ENCODE measurements around the gene TMSB10.
"Not testable (repeated sequence)": the region's sequence is repeated elsewhere in the genome, so short reads cannot be mapped to it uniquely, and the experiment has no call there.

The TMSB10 gene

DNA sequence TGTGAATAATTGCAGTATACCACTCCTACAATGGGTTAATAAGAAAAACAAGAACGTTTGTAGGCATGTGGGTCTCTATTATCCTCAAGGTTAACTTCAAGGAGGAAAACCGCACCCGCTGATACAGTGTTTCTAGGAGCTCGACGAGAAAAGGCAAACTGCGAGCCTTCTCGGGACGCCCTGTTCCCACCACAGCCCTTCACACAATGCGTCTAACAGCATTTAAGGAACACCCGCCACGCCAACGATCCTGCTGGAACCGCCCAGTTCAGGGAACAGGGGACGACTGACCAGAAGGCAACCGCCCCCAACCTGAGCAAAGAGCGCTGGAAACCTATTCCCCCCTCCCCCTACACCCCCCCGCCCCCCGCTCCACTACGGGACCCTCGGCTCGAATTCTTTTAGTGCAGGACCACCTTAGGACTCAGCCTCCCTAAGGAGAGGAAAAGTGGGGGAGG, 710 bp upstream of the TMSB10 start:
- peak; percentile 39 to 51 for DNase-seq

DNA sequence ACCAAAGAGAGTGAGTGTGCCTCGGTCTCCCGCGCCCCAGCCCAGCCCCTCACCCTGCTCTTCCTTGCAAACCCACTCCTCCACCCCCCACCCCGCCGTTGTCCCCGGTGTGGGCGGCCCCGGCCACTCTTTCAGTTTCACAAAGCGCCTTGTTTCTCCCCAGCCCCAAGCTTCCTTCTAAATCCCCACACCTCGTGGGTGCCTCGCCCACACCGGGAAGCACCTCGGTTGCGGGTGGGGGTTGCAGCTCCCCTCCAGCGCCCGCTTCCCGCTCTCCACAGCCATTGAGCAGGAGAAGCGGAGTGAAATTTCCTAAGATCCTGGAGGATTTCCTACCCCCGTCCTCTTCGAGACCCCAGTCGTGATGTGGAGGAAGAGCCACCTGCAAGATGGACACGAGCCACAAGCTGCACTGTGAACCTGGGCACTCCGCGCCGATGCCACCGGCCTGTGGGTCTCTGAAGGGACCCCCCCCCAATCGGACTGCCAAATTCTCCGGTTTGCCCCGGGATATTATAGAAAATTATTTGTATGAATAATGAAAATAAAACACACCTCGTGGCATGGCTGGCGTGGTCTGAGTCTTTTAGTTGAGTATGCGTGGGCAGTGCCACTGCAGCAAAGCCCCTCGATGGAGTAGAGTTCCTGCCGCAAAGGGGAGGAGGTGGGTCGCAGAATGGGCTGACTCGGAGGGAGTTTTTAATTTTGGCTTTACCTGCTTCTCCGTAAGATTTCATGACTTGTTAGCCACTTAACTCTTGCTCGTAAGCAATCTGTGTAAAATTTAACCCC, 848 bp downstream of the TMSB10 start:
- peak; percentile 70 to 74 for DNase-seq

DNA sequence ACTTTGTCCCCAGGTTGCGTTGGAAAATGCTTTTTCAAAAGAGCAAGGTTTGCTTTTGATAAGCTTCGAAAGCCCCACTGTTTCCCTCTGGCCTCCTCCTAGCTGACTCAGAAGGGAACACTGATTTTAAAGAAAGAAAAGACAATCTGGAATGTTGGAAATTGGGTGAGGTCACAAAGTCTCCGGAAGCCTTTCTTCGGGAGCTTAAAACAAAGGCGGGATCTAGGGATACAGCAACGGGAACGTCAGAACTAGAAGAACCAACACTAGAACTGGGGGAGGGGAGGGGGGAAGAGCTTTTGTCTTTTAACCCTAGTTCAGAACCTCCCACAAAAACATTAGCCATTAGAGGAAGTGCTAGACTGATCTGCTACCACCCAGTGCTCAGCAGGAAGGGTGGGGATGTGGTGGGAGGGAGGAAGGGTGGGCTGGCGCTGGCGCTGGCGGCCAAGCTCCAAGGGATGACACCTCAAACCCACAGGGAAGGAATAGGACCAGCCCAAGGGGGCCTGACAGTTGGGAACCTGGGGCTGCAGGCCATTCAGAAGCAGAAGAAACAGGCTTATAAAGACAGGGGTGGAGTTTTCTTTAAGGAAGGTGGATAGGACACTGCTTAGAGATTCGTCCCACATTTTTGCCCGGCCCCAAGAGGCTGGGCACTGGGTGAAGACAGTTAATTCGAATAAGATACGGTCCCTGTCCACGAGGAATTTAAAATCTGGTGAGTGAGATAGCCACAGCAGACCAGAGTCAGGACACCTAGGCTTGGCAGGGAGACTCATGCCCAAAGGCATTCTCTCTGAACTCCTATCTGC, 1.7 kb downstream of the TMSB10 start:
- peak; percentile 46 to 49 for DNase-seq

DNA sequence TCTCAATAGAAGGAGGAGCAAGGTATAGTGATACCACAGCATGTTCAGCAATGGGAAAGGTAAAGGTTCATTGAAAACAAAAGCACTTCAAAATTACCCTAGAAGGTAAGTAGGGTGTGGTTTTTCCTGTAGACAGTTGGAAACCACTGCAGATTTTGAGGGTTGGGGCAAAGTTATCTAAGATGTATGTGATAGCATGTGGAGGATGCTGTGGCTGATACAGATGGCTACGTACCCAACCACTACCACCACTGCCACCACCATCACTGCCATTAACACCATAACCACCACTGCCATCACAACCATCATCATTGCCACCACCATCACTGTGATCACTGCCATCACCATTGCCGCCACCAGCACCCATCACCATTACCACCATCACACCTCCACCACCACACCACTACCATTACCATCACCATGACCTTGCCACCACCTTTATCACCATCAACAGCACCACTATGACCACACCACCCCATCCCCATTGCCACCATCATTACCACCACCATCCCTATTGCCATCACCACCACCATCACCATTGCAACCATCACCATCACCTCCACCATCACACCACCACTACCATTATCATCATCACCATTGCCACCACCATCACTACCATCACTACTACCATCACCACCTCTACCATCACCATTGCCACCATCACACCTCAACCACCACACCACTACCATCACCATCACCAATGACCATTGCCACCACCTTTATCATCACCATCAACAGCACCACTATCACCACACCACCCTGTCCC, 3.7 kb downstream of the TMSB10 start:
- DNase-seq: no peak

DNA sequence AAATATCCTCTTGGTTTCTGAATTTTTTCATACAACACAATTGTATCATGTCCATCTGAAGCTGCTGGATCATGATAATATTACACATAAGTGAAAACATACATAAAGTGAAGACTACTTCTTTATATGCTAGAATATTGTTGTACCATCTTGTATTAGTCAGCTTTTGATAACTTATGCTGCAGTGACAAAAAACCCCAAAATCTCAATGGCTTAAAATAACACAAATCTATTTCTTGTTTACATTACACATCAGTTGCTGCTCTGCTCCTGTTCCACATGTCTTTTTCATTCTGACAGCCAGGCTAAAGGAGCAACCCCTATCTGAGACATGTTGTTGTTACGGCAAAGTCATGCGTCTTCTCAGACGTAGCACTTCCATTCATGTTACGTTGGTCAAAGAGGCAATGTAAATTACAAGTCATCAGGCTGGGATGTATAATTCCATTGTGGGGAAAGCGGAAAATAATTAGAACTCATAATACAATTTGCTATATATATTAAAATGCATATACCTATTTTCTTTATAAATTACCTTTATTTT, 5.8 kb downstream of the TMSB10 start:
- DNase-seq: no peak

DNA sequence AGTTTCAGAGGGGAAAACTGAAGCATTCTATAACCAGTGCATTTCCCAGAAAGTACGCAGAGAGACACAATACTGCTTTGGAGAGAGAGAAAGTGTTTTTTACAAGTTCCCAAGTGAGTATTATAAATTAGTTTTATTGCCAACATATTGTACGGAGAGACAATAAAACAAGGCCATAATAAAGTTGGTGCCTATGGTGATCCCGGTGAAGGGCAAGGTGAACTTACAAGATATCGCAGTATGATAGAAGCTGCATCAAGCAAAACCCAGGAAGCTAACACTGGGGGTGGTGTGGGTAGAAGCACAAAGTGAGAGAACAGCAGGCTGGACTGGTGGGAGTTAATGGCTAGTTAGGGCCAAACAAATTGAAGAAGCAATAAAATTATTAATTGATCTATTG, 7.5 kb downstream of the TMSB10 start:
- peak in 1 of 2 donors; percentile 14 for DNase-seq

DNA sequence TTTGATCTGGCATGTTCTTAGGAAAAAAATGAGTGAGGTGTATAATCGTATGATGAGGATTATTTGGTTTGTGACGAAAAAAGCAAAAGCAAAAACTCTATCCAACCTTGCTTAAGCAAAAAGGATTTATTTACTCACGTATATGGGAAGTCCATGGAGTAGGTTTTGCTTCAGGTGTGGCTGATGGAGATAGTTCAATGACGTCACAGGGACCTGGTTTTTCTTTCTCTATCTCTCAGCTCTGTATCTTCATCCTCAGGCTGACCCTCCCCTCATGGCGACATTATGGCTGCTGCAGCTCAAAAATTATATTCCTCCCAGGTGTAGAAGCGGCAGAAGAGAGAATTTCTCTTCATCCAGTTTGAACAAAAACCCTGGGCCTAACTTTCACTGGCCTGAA, 8.9 kb downstream of the TMSB10 start:
- peak in 1 of 2 donors; percentile 9 for DNase-seq

DNA sequence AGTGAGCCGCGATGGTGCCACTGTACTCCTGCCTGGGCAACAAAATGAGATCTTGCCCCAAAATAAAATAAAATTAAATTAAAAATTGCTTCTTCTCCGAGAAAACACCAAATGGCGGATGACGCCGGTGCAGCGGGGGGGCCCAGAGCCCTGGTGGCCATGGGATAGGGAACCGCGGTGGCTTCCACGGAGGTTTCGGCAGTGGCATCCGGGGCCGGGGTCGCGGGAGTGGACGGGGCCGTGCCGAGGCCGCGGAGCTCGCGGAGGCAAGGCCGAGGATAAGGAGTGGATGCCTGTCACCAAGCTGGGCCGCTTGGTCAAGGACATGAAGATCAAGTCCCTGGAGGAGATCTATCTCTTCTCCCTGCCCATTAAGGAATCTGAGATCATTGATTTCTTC, 10.2 kb downstream of the TMSB10 start:
- DNase-seq: peak in 1 of 2 donors; percentile 11

DNA sequence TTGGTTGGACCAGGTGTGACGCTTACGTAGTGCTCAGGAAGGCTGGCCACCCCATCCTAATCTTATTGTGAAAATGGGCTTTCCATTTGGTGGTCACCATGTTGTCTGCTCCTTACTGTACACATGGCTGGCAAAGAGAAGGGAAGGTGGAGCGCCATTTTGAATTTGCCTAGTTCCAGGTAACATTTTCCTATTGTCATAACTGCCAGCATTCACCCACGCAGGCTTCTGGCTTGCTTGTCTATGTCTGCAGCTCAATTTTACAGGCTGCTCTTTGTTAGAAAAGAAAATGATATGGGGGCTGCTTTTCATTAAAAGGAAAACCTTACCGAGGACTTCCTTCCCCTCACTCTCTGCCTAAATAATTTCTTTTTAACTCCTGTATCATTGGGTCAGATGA, 12.4 kb downstream of the TMSB10 start:
- not testable (repeated sequence) for DNase-seq

DNA sequence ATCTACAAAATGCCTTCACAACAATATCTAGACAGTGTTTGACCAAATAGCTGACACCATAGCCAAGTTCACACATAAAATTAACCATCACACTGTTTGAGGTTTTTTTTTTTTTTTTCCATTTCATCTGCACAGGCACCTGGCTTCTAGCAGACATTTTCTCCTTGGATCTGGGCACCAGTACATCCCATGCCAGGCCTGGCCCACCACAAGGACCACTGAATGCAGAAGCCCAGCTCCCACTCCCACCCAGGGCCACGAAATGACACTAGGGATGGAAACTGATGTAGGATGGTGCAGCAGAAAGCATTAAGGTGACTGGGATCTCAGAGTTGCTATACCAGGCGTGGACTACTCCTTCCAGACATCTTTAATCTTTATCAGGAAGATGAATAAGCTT, 13.0 kb downstream of the TMSB10 start:
- no peak for DNase-seq

DNA sequence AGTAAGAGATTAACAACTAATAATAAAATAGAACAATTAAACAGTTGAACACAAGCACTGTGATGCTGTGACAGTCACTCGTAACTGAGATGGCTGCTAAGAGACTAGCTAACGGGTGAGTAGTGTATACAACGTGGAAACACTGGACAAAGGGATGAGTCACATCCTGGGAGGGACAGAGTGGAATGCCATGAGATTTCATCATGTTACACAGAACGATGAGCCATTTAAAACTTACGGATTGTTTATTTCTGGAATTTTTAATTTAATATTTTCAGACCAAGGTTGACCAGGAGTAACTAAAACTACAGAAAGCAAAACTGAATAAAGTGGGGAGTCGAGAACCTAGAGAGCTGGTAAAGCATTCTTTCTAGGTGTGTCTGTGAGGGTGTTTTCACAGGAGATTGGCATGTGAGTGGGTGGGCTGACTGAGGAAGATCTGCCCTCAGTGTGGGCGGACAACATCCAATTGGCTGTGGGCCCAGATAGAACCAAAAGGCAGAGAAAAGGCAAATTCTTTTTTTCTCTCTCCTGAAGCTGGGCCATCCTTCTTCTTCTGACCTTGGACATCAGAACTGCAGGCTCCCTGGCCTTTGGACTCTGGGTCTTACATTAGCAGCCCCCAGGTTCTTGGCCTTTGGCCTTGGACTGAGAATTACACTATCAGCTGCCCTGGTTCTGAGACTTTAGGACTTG, 14.6 kb downstream of the TMSB10 start:
- peak; percentile 57 to 58 for DNase-seq

DNA sequence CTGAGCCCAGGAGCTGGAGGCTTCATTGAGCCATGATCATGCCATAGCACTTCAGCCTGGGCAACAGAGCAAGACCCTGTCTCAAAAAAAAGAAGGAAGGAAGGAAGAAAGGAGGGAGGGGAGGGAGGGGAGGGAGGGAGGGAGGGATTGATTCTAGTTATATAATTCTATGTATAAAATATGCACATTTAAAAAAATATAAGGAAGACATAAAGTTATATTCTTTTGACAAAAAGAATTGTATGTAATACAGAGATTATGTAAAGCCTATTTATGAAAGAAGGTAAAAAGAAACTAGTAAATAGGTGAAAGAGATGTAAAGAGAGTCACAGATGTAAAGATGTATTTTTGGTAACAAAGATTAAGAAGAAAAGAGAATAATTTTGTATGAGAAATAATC, 17.6 kb downstream of the TMSB10 start:
- no peak for DNase-seq

DNA sequence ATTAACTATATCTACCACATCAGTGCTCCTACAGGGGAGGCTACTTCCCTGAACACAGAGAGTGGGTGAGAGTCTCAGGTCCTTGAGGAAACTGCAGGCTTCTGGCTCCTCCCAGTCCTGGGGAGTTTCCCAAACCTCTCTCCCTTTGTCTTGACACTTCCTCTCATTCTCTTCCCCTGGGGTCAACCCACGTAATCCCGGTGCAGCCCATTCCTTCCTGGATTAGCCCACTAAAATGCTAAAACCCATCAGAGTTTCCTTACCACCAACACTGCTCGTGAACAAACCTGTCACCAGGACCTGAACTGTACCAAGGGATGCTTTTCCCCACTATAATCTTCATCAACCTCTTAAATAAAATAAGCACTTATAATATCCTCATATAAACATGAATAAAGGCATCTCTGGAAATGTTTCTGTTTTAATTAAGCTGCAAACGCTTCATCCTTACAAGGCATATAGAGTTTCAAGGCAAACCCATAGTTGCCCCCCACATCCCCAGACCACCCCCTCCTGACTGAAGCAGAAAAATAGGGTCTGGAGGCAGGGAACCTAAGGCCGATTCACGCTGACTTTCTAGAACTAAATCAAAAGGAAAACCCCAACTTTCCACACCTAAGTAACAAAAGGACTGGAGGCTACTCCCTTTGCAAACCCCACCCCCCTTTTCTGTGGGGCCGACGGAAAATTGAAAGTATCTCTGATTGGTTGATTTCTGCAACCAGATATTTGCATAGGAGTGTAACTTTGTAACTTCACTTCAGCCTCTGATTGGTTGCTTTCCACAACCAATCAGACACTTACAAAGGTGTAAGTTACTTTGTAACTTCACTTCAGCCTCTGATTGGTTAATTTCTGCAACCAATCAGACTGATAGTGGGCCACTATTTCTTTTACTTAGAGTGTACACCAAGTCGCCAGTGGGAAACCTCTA, 19.0 kb downstream of the TMSB10 start:
- DNase-seq: peak; percentile 45 to 55

DNA sequence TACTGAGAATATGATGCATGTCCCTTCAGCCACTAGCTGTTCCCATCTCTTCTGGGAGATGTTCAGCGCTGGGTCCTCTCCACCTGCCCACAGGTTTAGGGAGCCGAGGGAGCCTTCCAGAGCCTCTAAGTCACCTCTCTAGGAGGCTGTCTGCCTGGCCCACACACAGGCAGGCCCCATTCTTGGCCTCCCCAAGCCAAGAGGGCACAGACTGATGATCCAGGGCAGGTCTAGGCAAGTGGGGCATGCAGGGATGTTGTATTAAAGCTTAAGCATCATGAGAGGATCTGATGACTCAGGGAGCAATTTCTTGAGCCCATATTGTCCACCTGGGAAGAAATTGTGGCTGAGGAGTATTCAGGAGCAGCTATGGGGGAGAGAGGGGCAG, 19.9 kb downstream of the TMSB10 start:
- no peak for DNase-seq

DNA sequence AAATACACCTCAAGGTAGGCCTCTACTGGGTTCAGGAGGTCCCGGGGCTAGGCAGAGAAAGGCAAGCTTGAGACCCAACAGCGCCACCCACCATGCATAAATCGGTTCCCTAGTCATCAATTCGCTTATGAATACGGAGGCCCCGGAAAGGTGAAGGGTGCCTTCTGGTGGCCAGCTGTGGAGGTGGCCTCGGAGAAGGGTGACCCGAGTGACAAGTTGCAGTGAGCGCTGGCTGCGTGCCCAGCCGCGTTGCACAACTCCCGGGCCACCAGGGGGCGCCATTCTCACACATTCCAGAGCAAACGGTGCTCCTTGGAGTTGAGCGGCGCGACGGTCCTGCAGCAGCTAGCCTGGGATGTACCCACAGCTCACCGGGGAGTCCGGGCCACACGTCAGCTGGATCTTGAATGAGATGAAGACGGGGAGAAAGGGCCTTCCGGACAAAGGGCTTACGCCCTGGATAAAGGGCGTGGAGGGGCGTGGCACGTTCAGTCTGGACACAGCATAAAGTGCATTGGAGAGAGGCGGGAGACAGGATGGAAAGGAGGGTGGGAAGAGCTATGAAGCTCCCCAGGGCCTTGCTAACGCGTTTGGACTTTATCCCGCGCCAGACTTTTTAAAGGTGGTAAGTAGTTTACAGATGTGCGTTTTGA, 20.4 kb downstream of the TMSB10 start:
- peak; percentile 100 for DNase-seq

DNA sequence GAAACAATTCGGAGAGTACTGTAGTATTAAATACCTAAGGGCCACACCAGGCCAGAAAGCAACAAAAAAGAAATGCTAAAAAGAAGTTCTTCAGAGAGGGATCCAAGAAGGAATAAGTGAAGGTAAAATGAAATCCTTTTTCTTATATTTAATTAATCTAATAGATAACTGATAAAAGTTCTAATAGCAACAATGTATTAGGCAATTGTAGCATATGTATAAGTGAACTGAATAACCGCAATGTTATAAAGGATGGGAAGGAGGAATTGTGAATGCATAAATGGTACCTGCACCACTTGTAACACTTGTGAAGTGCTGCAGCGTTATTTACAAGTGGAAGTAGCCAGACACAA, 21.8 kb downstream of the TMSB10 start:
- no peak for DNase-seq

DNA sequence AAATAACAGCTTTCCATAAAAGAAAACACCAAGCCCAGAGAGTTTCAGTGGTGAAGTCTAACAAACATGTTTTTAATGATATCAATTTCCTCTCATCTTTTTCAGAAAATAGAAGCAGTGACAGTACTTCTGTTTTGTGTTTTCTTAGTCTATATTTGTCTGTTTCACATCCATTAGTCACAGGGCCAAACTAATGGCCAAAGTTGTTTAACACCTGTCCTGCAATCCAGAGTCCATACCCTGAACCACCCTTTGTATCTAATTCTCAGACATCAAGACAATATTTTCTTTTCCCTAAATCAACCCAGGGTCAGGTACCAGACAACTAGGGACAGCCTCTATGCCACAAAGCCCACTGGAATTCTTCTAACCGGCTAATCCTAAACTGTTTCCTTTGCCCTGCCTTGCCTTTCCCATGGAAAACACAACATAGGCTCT, 25.9 kb downstream of the TMSB10 start:
- no peak for DNase-seq

DNA sequence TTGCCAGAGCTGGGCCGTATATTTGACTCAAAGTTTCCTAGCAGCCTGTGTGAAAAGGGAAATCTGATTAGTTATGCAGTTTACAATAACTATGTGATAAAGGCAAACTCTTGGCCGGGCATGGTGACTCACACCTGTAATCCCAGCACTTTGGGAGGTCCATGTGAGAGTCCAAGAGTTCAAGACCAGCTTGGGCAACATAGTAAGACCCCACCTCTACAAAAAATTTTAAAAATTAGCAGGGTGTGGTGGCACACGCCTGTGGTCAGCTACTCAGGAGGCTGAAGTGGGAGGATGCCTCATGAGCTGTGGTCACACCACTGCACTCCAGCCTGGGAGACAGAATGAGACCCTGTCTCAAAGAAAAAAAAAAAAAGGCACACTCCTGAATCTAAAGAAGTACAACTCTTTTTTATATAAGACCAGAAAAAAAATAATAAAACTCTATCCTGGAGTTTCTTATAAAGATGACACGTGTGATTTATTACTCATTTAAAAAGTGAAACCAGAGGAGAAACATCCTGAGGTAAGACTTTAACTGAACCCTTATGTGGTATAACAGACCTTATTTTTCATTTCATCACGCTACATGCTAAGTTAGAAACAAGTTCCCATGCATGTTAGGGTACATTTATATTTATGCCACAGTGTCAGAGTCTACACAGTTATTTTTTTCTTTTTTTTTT, 32.9 kb downstream of the TMSB10 start:
- peak; percentile 60 to 62 for DNase-seq

DNA sequence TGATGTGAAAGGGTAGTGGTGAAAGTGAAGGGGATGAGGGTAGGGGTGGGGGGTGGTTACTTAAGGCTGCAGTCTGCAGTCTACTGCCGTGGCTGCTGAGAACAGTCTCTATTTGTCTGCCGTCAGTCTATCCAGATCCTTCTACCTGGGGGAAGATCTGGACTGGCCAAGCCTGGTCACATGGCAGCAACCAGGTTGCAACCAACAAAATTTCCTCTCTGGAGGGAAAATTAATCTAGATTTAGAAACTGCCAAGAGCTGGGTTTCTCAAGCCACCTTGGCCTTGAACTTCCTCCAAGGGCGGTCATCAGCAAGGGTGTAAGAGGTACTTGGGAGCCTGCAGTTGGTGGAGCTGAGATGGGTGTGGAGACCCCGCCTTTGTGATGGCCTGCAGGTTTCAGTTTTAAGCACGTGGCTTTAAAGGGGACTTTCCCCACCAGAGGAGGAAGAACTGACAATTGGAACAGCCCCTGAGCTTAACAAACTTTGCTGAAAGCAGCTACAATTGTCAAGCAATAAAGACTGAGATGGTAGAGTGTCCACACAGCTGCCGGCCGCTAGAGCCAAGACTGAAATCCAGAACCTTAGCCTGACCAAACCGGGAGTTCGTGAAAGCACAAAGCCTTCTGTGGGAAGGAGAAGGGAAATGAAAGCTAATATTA, 34.1 kb downstream of the TMSB10 start:
- peak; percentile 72 for DNase-seq

DNA sequence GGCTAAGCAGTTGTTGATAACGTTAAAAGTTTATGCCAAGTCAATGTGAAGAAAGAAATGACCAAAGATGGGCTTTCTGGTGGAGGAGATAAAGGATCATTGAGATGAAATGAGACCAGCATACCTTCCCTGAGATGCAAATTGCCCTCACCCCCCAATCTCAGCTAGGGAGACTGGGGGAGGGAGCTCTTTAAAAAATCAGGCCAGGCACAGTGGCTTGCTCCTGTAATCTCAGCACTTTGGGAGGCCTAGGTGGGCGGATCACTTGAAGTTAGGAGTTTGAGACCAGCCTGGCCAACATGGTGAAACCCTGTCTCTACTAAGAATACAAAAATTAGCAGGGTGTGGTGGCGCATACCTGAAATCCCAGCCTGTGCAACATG, 34.6 kb downstream of the TMSB10 start:
- no peak for DNase-seq
